GM18907 (cell line): ENCODE results near the gene RTP3.

Source experiments
- ATAC-seq: cut with Tn5 transposase; IDR thresholded peaks from one replicate; pipeline ENCODE4 v1.9.1; 2021; ENCODE audit warnings: mild to moderate bottlenecking, moderate library complexity; ENCODE audit not compliant: unreplicated experiment

The RTP3 gene

DNA sequence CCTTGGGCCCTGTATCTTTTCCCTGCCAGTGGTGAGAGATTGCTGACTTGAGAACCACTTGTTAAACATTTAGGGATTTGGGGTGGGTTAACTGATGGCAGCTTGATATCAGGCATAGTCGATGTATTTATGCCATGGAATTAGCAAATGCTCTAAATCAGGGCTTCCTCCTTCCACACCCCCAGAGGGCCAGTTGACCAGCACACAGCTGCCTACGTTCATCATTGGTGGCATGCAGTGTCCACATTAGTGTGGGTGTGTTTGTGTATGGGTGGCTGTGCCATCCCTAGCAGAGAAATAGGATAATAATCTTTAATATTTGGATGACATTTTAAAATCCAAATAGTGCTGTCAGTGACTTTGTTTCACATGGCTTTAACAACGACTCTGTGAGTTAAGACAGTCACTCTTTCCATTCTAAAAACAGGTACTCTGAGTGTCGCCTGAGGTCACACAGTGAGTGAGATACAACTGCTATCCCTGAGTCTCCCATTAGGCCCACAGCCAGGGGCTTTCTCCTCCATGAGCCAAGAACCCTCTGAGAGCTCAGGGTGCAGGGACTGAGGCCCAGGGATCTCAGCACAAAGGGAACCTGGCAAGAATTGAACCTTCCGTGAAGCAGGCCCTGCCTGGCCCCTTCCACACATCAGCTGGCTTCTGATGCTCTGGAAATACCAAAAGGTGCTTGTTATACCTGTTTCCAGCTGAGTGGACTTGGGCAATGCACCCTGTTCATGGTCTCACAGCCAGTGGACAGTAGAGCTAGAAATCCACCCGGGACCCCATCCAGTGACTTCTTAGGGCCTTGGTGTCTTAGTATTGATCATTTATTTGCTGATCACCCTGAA, 28.8 kb upstream of the RTP3 start:
- no peak for ATAC-seq

DNA sequence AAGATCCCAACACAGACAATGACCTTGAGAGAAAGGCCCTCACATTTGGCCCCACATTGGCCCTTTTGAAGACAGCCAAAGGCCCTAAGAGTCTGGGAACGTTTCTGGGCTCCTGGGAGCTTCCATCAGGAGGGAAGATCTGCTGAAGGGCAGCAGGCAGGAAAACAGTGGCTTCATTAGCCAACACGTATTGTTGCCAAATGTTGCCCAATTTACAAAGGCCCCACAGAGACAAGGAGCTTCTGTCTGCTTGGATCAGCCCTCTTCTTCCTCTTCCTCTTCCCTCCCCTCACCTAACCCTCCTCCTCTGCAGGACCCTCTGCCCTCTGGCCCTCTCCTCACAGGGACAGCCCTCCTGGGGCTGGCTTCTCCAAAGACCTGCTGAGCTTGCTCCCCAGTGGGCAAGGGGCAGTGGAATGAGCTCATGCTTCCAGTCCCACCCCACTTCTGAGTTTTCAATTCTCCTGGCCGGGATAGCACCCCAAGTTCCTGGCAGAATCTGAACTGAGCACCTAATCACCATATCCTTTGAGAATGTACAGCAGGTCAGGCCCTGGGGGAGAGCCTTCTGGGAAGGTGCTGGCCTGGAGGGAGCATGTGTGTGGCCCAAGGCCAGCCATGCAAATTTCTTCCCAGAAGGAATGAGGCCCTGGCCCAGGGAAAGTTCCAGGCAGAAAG, 28.0 kb upstream of the RTP3 start:
- no peak for ATAC-seq

DNA sequence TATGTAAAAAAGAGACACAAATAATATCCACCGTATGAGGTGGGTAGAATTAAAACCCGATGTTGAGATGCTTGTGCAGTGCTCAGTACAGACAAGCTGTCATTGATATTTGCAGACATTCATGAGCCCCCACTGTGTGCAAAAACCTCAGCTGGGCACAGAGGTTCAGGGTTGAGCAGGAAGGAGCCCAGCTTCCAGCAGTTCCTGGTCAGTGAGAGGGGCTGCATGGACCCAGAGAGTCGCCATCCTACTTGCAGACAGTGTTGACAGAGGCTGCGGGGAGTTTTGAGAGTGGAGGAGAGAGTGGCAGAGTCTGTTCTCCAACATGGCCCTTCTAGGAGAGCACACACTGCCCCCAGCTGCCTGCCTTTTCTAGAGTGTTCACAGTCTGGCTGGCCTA, 26.9 kb upstream of the RTP3 start:
- ATAC-seq: no peak

DNA sequence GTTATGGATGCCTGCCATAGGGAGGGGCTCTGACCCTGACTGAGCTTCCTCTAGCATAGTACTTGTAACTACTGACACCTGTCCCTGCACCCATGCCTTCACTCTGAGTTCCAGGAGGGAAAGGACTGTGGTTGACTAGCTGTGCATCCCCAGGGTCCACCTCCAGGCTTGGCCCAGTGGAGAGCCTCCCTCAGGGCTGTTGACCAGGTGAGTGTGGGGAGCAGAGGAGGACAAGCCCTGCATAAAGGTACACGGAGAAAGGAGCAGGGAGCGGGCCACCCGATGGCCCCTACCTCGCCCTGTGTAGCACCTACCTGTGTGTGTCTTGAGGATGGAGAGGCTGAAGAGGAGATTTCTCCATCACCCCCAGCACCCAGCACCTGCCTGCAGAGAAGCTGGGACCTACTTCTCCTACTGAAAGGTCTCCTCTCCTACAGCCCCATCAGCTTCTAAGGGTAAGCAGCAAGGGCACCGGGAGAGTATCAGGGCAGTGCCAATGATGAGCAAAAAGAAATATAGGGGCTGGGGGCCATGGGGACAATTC, 26.3 kb upstream of the RTP3 start:
- no peak for ATAC-seq

DNA sequence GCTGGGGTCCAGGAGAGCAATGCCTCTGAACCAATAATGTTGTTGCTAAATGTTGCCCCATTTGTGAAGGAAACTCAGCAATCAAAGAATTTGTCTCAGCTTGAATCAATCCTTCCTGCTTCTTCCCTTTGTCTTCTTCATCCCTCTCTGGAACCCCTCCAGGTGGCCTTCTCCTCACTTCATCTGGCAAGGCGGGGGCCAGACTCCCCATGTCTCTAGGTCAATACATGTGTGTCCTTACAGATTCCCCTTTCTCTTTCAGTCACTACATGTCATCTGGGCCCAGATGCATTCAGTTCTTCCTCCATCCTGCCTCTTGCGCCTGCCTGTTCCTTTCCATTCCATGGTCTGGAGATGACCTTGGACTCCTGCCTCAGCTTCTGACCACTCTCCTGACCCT, 25.0 kb upstream of the RTP3 start:
- ATAC-seq: no peak

DNA sequence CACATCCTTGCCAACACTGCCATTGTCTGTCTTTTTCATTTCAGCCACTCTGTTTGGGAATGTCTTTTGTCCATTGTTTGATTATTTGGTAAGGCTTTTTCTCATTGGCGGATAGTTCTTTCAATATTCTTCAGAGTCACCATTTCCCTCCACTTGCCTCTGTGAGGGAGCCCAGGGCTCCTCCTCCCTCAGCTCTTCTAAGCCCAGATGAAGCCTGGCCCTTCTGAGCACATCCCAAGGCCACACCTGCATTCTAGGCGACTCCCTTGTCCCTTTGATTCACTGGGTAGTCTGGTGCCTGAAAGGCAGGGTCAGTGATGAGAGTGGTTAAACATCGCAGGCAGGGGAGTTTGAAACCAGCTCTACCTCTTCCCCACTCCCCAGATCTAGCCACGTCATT, 20.6 kb upstream of the RTP3 start:
- ATAC-seq: no peak

DNA sequence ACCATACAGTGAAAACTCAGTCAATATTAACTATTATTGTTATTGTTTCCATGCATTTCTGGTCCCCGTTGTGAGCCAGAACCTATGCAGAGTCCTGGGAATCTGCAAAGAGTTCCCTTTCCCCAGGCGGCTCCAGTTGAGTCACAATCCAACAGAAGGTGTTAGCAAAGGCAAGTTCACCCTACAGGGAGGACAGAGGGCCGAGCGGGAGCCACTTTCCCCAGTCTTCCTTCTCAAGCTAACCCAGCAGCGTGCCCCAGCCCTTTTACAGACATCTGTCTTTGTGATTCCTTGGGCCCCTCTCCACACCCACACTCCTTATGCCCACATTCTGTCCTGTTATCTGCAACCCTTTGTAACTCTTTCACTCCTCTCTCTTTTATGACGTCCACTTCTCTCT, 20.0 kb upstream of the RTP3 start:
- ATAC-seq: no peak

DNA sequence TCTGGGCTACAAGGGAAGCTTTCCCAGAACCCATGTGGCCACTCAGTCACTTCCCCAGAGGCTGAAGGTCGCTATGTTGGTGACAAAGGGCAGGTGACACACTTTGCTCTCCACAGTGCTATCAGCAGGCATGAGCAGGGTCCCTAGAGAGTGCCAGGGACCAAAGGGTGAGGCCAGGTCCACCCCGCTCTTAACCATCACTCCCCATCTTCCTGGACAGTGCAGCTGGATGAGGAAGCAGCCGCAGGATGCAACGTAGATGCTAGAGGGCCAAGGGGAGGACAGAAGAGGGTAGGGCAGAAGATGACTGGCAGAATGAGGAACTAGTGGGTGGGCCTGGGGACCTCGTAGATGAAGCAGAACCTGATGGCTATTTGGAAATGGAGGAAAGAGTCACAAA, 19.4 kb upstream of the RTP3 start:
- ATAC-seq: no peak

DNA sequence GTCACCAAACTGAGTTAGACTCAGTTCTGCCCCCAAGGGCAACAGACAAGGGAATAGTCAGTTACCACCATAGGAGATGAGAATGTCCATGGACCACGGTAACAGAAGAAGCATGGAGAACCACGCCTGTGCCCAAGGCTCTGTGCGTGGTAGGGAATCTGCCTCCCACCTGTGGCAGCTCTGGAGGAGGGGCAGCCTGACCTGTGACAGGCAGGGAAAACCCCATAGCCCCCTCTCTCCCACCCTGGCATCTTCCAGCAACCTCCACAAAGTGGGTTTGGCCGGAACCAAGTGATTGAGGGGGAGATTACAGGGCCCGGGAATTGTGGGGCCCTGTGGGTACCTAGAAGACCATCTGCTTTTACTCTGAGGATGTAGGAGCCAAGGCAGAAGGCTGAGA, 18.8 kb upstream of the RTP3 start:
- no peak for ATAC-seq

DNA sequence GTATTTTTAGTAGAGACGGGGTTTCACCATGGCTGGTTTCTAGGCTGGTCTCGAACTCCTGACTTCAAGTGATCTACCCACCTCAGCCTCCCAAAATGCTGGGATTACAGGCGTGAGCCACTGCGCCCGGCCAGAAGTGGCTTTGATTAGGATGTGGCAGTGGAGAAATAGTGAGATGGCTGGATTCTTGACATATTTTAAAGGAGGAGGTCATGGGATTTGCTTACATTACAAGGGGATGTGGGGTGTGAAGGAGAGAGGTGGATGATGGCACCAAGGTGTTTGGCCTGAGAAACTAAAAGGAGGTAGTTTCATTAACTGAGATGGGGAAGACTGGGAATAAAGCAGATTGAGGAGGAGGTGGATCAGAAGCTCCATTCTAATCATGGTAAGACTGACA, 18.1 kb upstream of the RTP3 start:
- ATAC-seq: no peak

DNA sequence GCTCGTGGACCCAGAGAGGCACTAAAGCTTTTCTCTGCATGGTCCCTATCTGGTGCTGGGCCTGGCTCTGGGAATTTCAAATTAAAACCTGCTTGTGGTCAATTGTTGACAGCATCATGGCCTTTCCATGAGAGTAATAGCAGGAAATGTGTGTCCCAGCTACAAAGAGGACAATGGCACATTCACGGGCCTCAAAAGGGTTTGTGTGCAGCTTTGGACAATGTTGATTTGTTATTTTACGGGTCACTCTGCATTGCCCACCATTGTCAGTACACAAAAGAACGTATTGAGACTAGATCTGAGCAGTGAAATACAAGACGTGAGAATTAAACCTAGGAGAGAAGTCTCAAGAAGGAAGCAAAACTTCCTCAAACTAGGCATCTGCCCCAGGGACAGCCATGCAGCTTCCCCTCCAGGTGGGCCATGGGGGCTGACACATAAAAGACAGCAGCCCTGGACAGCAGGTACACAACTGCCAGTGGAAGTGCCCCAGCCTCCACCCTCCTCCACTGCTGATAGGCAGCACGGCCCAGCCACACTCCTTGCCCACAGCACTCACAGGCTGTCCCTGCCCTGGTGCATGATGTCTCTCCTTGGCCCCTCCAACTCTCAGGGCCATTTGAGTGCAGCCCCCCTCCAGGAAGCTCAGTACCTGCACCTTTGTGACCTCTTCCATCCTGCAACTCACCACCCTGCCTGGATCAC, 17.1 kb upstream of the RTP3 start:
- no peak for ATAC-seq

DNA sequence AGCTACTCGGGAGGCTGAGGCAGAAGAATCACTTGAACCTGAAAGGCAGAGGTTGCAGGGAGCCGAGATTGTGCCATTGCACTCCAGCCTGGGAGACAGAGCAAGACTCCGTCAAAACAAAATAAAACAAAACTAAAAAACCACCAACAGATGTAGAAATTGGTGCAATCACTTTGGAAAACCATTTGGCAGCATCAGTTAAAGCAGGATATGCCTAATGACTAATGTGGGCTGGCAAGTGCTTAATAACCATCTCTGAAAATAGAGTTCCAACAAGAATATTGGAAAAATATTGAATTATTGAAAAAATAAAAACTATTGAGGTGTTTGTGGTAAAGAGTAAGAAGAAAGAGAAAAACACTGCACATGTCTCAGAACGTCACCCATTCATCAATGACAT, 16.1 kb upstream of the RTP3 start:
- no peak for ATAC-seq

DNA sequence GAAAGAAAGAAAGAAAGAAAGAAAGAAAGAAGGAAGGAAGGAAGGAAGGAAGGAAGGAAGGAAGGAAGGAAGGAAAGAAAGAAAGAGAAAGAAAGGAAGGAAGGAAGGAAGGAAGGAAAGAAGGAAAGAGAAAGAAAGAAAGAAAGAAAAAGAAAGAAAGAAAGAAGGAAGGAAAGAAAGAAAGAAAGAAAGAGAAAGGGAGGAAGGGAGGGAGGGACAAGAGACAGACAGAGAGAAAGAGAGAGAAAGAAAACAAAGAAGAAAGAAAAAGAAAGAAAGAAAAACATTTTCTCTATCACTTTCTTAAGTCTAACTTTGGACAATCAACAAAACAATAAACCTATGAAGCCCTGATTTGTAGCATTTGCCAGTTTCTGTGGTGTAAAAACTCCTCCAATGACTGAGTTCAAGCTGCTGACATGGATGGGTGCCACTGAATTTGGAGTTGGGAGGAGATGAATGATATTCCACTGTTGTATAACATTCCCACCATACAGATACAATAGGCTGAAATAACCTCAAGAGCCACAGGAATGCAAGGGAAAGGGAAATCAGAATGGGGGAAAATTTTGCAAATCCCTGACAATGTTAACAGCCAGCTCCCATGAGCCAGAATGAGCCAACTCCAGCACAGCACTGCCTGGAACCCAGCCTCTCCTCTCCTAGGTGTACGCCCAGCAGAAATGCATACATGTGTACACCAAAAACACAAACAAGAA, 15.0 kb upstream of the RTP3 start:
- ATAC-seq: no peak

DNA sequence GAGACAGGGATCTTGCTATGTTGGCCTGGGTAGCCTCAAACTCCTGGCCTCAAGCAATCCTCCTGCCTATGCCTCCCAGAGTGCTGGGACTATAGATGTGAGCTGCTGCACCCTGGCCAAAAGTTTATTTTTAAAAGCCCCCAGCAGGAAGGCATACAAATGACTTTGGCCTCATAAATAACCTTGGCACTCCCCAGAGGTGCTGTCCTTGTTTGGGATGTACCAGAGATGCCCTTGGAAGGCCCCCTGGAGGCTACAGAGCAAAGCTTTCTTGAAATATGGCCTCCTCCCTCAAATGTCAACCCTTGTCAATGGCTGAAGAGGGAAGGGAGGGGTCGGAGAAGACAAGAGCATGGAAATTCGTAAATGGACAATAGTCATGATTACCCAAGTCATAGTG, 14.0 kb upstream of the RTP3 start:
- no peak for ATAC-seq

DNA sequence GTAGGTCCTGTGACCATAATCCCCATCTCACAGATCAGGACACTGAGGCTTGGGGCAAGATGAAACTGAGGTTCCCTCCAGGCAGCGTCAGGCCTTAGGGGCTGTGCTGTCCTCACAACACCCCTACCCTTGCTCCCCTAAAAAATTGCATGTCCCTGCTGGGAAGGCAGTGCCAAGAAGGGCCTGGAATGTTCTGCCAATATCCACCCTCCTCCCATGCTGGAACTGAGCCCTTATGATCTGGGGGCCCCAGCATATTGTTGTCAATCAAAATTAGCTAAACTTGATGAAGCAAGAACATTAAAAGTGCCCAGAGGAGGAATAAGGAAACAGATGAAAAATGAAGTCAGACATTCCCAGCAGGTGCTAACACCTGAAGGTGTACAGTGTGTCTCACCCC, 13.4 kb upstream of the RTP3 start:
- ATAC-seq: no peak

DNA sequence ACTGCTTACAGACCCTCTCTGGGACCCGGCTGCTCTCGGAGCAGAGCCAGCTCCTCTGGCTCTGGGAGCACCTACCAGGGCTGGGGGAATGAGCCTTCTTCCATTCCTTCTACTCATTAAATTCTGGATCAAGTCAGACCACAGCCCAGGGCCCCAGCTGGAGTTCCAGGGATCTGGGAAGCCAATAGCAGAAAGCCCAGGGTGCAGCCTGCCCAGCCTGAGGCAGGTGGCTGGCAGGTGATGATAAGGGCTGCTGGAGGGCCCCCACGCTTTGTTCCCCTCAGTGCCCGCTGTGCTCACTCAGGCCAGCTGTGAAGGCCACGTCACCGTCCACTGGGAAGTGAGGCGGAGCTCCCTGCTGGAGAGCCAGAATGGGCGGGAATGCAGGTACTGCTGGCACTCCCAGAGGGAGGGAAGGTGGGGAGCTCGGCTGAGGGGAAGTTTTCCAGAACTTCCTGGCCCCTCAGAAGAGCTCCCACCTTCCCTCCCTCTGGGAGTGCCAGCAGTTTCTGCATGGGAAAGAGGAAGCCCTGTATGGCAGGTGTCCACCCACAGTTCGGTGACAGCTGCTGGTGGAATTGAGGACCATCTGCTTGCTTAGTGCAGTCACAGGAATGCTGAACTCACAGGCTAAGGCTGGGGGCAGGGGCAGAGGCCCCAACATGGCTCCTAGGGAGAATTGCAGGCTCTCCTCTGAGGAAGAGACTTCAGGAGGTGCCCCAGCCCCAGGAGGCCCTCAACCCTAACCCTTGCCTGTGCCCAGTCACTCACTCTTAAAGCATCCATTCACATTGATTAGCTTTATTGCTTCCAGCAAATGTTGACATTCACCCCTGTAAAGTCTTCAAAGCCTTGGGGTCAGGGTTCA, 12.6 kb upstream of the RTP3 start:
- ATAC-seq: no peak

DNA sequence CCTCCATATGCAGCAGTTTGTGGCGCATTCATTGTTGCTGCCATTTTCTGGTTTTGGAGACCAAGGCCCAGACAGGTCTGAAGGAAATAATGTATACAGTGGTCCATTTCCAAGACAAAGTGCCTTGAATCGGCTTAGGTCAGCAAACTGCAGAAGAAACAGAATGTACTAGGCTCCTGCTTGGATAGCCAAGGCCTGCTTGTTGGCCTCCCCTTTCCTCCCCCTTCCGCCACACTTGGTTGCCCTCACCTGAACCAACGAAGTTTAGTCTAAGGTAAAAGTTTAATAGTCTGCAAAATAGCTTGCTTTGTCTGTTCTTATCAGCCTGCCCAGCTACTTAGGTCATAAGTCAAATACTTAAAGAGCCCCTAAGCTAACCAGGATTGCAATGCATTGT, 12.0 kb upstream of the RTP3 start:
- no peak for ATAC-seq

DNA sequence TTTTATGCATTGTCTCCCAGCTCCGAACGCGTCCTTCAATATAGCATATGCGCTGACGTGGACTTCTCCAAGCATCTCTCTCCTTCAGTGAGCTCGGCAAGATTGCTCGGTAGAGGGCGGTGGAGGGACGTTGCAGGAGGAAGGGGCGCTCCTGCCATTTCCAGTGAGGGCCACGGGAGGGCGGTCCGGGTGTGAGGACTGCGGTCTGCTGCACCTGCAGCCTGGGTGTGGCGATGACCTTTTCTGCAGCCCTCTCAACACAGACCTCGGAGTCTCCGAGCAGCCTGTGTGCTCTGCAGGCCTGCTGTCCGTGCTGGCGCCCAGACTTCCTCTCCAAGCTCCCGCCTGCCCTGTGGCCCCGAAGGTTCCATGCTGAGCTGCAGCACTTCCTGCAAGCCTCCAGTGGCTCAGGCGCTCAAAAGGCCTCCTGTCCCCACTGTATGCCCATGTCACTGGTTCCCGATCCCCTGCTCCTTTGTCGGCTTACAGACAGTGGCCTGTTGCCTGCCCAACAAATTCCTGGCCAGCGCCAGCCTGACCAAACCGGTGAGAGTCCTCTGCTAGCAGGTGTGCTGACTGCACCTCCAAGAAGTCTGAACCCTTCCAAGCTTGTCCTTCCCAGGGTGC, 8.9 kb upstream of the RTP3 start:
- peak; percentile 86 for ATAC-seq

DNA sequence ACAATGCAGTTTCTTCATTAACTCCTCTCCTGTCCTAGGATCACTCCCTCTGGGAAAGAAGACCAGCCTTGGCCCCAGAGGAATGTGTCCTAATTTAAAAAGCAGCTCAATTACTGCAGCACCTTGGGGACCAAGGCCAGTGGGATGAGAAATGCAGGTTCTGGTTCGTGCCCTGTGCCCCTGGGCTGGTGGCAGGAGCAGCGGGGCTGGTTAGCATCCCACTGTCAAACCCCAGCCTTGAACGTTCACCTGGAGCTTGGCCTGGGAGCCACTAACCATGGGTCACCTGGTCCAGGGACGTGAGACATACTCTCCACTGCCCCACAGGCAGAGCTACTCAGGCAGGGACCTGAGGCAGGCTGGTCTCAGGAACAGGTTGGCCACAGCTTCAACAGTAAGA, 8.4 kb upstream of the RTP3 start:
- ATAC-seq: no peak

DNA sequence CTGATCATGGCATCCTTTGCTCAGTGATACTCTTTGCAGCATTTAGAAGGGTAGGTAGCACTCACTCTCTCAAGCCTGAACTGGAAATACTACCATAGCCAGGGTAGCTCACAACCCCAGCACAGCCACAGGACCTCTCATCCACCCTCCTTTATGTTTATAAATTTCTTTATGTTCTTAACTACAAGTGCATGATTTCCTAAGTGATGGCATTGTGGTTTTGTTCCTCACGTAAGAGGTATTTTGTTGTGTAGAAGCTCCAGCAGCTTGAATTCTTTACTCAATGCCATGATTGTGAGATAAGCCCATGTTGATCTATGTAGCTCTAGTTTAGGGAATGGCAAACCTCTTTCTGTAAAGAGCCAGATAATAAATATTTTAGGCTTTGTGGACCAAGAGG, 7.9 kb upstream of the RTP3 start:
- no peak for ATAC-seq
